ENCODE data around the gene PPP1R9A.

- TF ChIP-seq CTCF (IDR thresholded peaks at IDR 0.05) = no peak
- TF ChIP-seq POLR2A (IDR thresholded peaks at IDR 0.05) = no peak
- TF ChIP-seq POLR2AphosphoS5 (IDR thresholded peaks at IDR 0.05) = no peak
Observed at GRCh38 chr7:95338832-95339231, 431.4 kb downstream of the PPP1R9A start.

Data from prostate gland (tissue), 2 donors.